MG63 (cell line): ENCODE measurements around the gene TTC31. TPM values are rescaled to one million over a fixed set of nuclear protein-coding genes. Genes with fewer than 3 reads are reported as not detected.
A peak's percentile ranks its signal among the peaks of the same experiment; 100 is the strongest.

Experiments
- DNase-seq: peaks from one replicate; pipeline ENCODE4 v3.0.0-alpha.2; 2020
- H3K27me3 ChIP-seq: fragments of 250-450 bp; sonication (Bioruptor Pico); 2 replicates; pipeline ENCODE4 v1.5.1; 2020; ENCODE audit warnings: mild to moderate bottlenecking, moderate library complexity
- H3K36me3 ChIP-seq: fragments of 250-450 bp; sonication (Bioruptor Pico); 2 replicates; pipeline ENCODE4 v1.5.1; 2020; ENCODE audit warnings: mild to moderate bottlenecking, moderate library complexity
- H3K4me3 ChIP-seq: fragments of 250-450 bp; sonication (Bioruptor Pico); 2 replicates; pipeline ENCODE4 v1.5.1; 2020; ENCODE audit warnings: mild to moderate bottlenecking, moderate library complexity
- H3K9me3 ChIP-seq: fragments of 250-450 bp; sonication (Bioruptor Pico); 2 replicates; pipeline ENCODE4 v1.5.1; 2020; ENCODE audit warnings: mild to moderate bottlenecking, moderate library complexity
- total RNA-seq: library from RNA; depleted of rRNA; stranded (reverse); fragments of >200 nt; shearing (Covaris generic); gene quantifications from 2 replicates; pipeline ENCODE4 v1.2.3, GENCODE V29; 2014; ENCODE audit warnings: low replicate concordance

The TTC31 gene
- total RNA-seq, 1 experiment from 2014 or later = 16.3 TPM

- no peak overlapping the region for H3K4me3 ChIP-seq
- no peak for DNase-seq
- H3K9me3 ChIP-seq = no peaks in the 10 kb centered on the region
- H3K27me3 ChIP-seq = no peaks in the 10 kb centered on the region
- H3K36me3 ChIP-seq = peaks cover 7% of the 10 kb centered on the region
These were observed 14.3 kb downstream of the TTC31 start for GRCh38 chr2:74496997-74497776.

GRCh38 chr2:74497777-74498499 is 15.1 kb downstream of the TTC31 start:
- H3K27me3 ChIP-seq = no peaks in the 10 kb centered on the region
- H3K4me3 ChIP-seq = no peak overlapping the region
- H3K36me3 ChIP-seq = peaks cover 3% of the 10 kb centered on the region
- DNase-seq = no peak
- H3K9me3 ChIP-seq = no peaks in the 10 kb centered on the region

GRCh38 chr2:74498500-74499266 is 15.8 kb downstream of the TTC31 start:
- H3K9me3 ChIP-seq = no peaks in the 10 kb centered on the region
- H3K36me3 ChIP-seq = no peaks in the 10 kb centered on the region; the same call in 1 of the 2 replicates
- no peaks in the 10 kb centered on the region for H3K27me3 ChIP-seq
- H3K4me3 ChIP-seq = no peak overlapping the region
- DNase-seq = peak; percentile 64

- Histone ChIP-seq H3K27me3 (no peaks in the 10 kb centered on the region), H3K4me3 (no peak within 1 kb of the TSS), H3K36me3 (peaks cover 3% of the 10 kb centered on the region), H3K9me3 (no peaks in the 10 kb centered on the region)
- no peak for DNase-seq
These were observed 16.5 kb downstream of the TTC31 start, which contains the start of gene LBX2 for GRCh38 chr2:74499267-74499939. Gene LBX2 (minus strand): TSS chr2:74499603. CDS start chr2:74499537, 66 bp downstream.

GRCh38 chr2:74499940-74500577 is 17.2 kb downstream of the TTC31 start:
- no peak for DNase-seq
- peaks cover 8% of the 10 kb centered on the region for H3K36me3 ChIP-seq
- H3K4me3 ChIP-seq = no peak overlapping the region
- no peaks in the 10 kb centered on the region for H3K9me3 ChIP-seq
- H3K27me3 ChIP-seq = no peaks in the 10 kb centered on the region

- Histone ChIP-seq H3K4me3 (no peak overlapping the region), H3K9me3 (no peaks in the 10 kb centered on the region), H3K36me3 (peaks cover 13% of the 10 kb centered on the region), H3K27me3 (no peaks in the 10 kb centered on the region)
- no peak for DNase-seq
These were observed 17.7 kb downstream of the TTC31 start for GRCh38 chr2:74500578-74500946.

- Histone ChIP-seq H3K9me3 (no peaks in the 10 kb centered on the region), H3K36me3 (peaks cover 22% of the 10 kb centered on the region), H3K27me3 (no peaks in the 10 kb centered on the region), H3K4me3 (no peak overlapping the region)
- DNase-seq = no peak
These were observed 18.6 kb downstream of the TTC31 start for GRCh38 chr2:74501335-74502071.

GRCh38 chr2:74502147-74502719 is 19.4 kb downstream of the TTC31 start:
- H3K36me3 ChIP-seq = peaks cover 25% of the 10 kb centered on the region
- no peaks in the 10 kb centered on the region for H3K27me3 ChIP-seq
- H3K4me3 ChIP-seq = peak overlapping the region; percentile 53
- peak; percentile 20 for DNase-seq
- H3K9me3 ChIP-seq = no peaks in the 10 kb centered on the region

GRCh38 chr2:74502720-74503505 is 20.0 kb downstream of the TTC31 start:
- DNase-seq = peak; percentile 89
- Histone ChIP-seq H3K36me3 (peaks cover 28% of the 10 kb centered on the region), H3K27me3 (no peaks in the 10 kb centered on the region), H3K9me3 (no peaks in the 10 kb centered on the region), H3K4me3 (peak overlapping the region; percentile 53)

- no peak for DNase-seq
These were observed 20.9 kb downstream of the TTC31 start for GRCh38 chr2:74503506-74504475.

GRCh38 chr2:74504591-74504990 is 21.7 kb downstream of the TTC31 start:
- H3K4me3 ChIP-seq = no peak overlapping the region

More at GRCh38 chr2:74503506-74504475, 20.9 kb downstream of the TTC31 start:
- Histone ChIP-seq H3K27me3 (no peaks in the 10 kb centered on the region), H3K9me3 (no peaks in the 10 kb centered on the region), H3K4me3 (peak overlapping the region; percentile 53), H3K36me3 (peaks cover 28% of the 10 kb centered on the region)

GRCh38 chr2:74505448-74506246 is 22.8 kb downstream of the TTC31 start:
- DNase-seq = no peak
- Histone ChIP-seq H3K27me3 (no peaks in the 10 kb centered on the region), H3K4me3 (peak overlapping the region; percentile 99; the same call in 1 of the 2 replicates), H3K9me3 (no peaks in the 10 kb centered on the region), H3K36me3 (peaks cover 28% of the 10 kb centered on the region)

More at GRCh38 chr2:74504591-74504990, 21.7 kb downstream of the TTC31 start:
- DNase-seq = no peak
- Histone ChIP-seq H3K27me3 (no peaks in the 10 kb centered on the region), H3K36me3 (peaks cover 28% of the 10 kb centered on the region), H3K9me3 (no peaks in the 10 kb centered on the region)
